GM18519 (cell line): ENCODE measurements around the gene BIRC5.

Experiments
- ATAC-seq: cut with Tn5 transposase; IDR thresholded peaks from one replicate; pipeline ENCODE4 v1.9.1; 2021; ENCODE audit warnings: mild to moderate bottlenecking, moderate library complexity; ENCODE audit not compliant: unreplicated experiment, low FRiP score

BIRC5 gene

GRCh38 chr17:78183916-78184315 is 30.1 kb upstream of the BIRC5 start:
- no peak for ATAC-seq

DNA sequence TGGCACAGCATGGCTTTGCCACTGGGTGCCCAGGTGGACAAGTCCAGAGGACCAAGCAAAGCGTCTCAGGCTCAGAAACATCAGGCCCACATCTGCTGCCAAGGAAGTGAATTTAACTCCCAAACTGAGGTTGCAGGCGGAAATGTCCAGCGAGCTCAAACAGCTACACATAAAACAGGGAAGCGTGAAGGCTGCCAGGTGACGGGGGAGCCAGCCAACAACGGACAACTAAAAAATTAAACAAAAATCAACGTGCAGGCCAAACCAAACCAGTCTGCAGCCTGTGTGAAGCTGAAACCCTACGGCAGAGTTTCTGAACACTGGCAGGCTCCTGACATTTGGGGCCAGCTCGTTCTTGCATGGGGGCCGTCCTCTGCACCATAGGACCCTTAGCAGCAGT is 29.7 kb upstream of the BIRC5 start:
- no peak for ATAC-seq

DNA sequence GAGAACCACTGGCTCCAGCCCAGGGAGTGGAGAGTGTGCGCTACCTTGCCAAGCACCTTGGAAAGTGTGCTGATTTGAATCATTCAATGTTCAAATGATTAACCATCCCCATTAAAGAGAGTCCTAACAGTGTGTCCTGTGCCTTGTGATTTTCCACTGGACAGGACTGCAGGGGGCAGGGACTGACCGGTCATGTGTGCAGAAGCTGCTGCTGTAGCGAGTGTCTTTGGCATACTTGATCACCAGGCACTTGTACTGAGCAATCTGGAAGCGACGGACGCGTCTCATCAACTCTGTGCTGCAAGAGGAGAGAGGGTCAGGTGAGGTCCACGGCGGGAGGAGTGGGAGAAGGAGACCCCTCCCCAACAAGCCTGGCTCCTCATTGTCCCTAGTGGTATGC is 29.2 kb upstream of the BIRC5 start:
- no peak for ATAC-seq

DNA sequence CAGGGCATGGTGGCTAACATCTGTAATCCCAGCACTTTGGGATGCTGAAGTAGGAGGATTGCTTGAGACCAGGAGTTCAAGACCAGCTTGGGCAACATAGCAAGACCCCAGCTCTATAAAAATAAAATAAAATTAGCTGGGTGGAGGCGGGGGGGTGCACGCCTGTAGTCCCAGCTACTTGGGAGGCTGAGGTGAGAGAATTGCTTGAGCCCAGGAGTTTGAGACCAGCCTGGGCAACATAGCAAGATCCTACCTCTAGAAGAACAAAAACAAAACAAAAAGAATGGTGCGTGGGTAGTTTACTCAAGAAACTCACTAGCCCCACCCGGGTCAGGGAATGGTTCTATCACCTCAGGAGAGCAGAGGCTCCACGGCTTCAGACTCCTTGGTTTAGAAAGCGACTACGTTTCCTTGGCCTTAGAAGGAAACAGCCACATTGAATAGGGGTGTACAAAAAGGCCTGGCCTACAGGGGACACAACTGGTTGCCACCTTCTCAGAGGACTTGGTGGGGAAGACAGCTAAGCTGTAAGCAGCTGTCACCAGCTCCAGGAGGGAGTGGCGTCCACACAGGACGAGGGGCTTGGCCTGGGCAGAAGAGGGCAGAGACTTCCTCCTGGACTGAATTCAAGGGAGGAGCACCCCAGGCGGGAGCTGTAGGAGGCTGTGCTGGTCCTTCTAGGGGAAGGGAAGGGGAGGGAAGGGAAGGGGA is 27.9 kb upstream of the BIRC5 start:
- ATAC-seq, result no peak

- ATAC-seq, result peak; percentile 71
Observed at GRCh38 chr17:78186692-78187595, 27.1 kb upstream of the BIRC5 start, which contains the start of the genes AFMID and TK1. TSS of gene AFMID (plus strand) at chr17:78187362. CDS start at chr17:78187371, 9 bp downstream. TSS of gene TK1 (minus strand) at chr17:78187052. CDS start at chr17:78186994, 58 bp downstream.

GRCh38 chr17:78196716-78197115 is 17.3 kb upstream of the BIRC5 start:
- no peak for ATAC-seq

GRCh38 chr17:78197147-78197832 is 16.8 kb upstream of the BIRC5 start:
- ATAC-seq, result no peak

GRCh38 chr17:78200451-78200850 is 13.6 kb upstream of the BIRC5 start:
- ATAC-seq, result no peak

DNA sequence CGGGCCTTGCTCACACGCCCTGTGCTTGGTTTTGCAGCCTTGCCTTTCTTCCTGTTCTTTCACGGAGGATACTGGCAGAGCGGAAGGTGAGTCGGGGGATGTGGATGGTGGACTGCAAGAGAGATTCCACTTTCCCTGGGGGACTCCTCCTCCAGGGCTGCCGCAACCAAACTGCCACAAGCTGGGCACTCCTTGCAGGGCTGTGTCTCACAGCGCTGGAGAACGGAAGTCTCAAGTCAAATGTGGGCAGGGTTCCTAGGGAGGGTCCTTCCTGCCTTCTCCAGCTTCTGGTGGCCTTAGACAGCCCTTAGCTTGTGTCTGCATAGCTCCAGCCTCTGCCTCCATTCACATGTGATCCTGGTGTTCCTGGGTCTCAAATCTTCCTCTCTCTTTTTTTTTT is 11.4 kb upstream of the BIRC5 start:
- no peak for ATAC-seq

DNA sequence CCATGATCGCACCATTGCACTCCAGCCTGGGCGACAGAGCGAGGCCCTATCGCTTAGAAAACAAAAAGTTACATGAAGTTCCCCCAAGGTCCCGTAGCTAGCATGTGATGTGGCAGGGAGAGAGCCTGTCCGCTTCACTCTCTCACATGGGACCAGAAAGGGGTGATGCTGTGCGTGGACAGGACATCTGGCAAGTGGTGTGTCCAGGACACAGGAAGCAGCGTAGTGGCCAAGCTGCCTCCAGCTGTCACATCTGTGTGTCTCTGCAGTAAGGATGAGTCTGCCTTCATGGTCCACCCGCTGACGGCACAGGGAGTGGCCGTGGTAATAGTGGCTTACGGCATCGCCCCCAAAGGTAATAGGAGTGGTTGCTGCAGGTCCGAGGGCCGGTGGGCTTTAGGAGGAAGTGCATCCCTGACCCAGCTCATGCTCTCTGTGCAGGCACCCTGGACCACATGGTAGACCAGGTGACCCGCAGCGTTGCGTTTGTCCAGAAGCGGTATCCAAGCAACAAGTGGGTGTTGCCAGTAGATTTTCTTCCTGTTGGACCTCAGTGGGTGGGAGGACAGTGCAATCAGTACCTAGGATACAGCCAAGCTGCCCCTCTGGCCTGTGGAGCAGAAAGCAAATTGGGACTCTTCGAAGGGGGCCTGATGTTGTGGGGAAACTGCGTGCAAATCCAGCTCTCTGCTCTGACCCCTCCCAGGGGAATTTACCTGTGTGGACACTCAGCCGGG is 9.5 kb upstream of the BIRC5 start:
- ATAC-seq, result no peak

- ATAC-seq, result no peak
Observed at GRCh38 chr17:78205124-78205775, 8.8 kb upstream of the BIRC5 start.

DNA sequence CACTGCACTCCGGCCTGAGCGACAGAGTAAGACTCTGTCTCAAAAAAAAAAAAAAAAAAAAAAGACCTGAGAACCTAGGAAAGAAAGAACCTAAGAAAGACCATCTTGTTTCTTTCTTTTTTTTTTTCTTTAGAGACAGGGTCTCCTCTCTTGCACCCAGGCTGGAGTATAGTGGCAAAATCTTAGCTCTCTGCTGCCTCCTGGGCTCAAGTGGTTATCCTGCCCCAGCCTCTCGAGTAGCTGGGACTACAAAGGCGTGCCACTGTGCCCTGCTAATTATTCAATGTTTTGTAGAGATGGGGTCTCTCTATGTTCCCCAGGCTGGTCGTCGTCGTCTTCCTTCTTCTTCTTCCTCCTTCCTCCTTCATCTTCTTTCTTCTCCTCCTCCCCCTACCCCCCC is 7.8 kb upstream of the BIRC5 start:
- ATAC-seq, result no peak

DNA sequence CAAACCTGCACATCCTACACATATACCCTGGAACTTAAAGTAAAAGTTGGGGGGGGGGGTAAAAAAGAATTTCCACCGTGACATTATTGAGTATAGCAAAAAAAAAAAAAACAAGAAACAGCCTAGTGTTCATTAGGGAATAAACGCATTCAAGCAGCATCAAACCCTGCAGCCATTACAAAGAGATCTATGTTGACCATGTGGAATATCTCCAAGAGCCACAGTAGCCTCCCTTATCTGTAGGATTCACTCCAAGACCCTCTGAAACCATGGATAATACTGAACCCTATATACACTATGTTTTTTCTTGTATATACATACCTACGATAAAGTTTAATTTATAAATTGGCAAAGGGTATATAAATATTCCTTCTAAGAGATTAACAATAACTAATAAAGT is 5.6 kb upstream of the BIRC5 start:
- ATAC-seq, result no peak

GRCh38 chr17:78210111-78210510 is 3.9 kb upstream of the BIRC5 start:
- ATAC-seq, result no peak

DNA sequence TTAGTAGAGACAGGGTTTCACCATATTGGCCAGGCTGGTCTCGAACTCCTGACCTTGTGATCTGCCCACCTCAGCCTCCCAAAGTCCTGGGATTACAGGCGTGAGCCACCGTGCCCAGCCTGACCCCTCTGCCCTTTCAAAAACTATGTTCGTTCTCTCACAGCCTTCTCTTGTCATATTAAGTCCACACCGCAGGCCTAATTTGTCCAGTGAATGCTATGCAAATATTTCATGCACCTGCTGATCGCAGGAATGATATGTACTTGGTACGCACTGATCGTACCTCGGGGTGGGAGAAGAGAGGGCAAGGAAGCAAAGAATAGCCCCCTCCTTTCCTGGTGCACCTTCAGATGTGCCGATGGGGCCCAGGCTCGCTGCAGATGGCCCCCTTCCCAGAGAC is 3.0 kb upstream of the BIRC5 start:
- no peak for ATAC-seq

GRCh38 chr17:78214706-78215061 is 631 bp downstream of the BIRC5 start:
- no peak for ATAC-seq

GRCh38 chr17:78219396-78220150 is 5.5 kb downstream of the BIRC5 start:
- no peak for ATAC-seq

DNA sequence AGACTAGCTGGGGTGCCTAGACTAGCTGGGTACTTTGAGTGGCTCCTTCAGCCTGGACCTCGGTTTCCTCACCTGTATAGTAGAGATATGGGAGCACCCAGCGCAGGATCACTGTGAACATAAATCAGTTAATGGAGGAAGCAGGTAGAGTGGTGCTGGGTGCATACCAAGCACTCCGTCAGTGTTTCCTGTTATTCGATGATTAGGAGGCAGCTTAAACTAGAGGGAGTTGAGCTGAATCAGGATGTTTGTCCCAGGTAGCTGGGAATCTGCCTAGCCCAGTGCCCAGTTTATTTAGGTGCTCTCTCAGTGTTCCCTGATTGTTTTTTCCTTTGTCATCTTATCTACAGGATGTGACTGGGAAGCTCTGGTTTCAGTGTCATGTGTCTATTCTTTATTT is 9.0 kb downstream of the BIRC5 start:
- no peak for ATAC-seq

GRCh38 chr17:78223765-78224164 is 9.7 kb downstream of the BIRC5 start:
- no peak for ATAC-seq
